IPS DF 6.9 (cell line): Measurements from ENCODE around the gene NANOS2.

Experiments
- DNase-seq: peaks from one replicate; pipeline ENCODE4 v3.0.0-alpha.2; 2013; ENCODE audit warnings: low read depth, low spot score
- H3K27ac ChIP-seq: one replicate; pipeline ENCODE4 v1.5.1; 2013; ENCODE audit warnings: low read length, control low read depth
- H3K27me3 ChIP-seq: 2 replicates; pipeline ENCODE4 v1.6.1; 2013; ENCODE audit warnings: mild to moderate bottlenecking, low read length; ENCODE audit not compliant: control insufficient read depth, insufficient read depth
- H3K36me3 ChIP-seq: 2 replicates; pipeline ENCODE4 v1.6.1; 2013; ENCODE audit warnings: low read length; ENCODE audit not compliant: control insufficient read depth, insufficient read depth
- H3K4me1 ChIP-seq: 2 replicates; pipeline ENCODE4 v1.6.1; 2013; ENCODE audit warnings: low read length; ENCODE audit not compliant: control insufficient read depth, insufficient read depth
- H3K4me3 ChIP-seq: 2 replicates; pipeline ENCODE4 v1.5.1; 2013; ENCODE audit warnings: mild to moderate bottlenecking, low read length
- H3K9me3 ChIP-seq: 2 replicates; pipeline ENCODE4 v1.6.1; 2013; ENCODE audit warnings: low read length, inconsistent platforms; ENCODE audit not compliant: control insufficient read depth, insufficient read depth
- WGBS: extraction: QIAGEN DNeasy Blood & Tissue Kit; methylation state at CpG from one replicate; pipeline ENCODE4 v1.1.7; 2013; ENCODE audit warnings: mixed read lengths, missing lambda C conversion rate; ENCODE audit not compliant: insufficient read length, insufficient coverage; 5-methylcytosine and 5-hydroxymethylcytosine counted together

The NANOS2 gene

DNA sequence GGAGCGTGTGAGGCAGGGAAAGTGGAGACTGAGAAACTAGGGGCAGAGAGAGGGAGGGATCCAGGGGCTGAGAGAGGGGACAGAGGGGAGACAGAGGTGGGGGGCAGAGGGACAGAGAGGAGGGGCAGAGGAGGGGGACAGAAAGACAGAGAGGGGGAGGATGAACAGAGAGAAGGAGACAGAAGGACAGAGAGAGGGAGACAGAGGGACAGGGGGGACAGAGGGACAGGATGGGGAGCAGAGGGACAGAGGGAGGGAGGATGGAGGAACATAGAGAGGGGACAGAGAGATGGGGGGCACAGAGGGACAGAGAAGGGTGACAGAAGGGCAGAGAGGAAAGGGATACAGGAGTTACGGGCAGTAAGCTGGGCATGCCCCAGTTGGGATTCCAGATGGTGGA lies 14.7 kb upstream of the NANOS2 start:
- Histone ChIP-seq H3K27me3 (no peaks in the 10 kb centered on the region), H3K36me3 (no peaks in the 10 kb centered on the region), H3K4me3 (no peak overlapping the region), H3K9me3 (no peaks in the 10 kb centered on the region), H3K4me1 (no peaks in the 10 kb centered on the region), H3K27ac (no peak overlapping the region)
- no CpG with 5 or more reads among the region's 2 CpGs for WGBS
- DNase-seq, result no peak

DNA sequence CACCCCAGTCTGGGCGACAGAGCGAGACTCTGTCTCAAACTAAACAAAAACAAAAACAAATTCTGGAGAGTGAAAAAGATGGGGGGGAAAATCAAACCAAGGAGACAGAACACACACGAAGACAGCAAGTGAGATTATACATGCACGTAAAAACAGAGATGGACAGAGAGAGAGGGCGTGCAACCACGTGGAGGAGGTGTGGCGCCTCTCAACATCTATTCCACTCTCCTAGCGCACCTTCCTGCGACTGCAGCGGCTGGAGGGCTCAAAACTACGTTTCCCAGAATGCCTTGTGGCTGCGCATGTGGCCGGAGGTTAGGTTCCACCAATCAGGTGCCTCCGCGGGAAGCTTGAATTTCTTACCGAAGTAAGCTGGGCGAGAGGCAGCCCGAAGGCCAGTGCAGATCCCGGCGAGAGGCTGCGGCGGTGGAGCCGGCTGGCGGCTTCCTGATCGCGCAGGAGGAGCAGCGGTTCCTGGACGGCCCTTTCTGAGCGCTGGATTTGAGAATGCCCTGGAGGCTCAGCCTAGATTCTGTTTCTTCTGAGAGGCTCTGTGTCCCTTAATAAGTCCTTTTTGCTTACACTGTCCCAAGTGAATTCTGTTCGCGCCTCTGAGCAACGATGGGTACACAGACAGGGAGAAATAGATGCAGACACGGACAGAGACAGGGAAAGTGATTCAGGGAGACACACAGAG lies 13.1 kb upstream of the NANOS2 start:
- no peak overlapping the region for H3K27ac ChIP-seq
- peak; percentile 93 for DNase-seq

DNA sequence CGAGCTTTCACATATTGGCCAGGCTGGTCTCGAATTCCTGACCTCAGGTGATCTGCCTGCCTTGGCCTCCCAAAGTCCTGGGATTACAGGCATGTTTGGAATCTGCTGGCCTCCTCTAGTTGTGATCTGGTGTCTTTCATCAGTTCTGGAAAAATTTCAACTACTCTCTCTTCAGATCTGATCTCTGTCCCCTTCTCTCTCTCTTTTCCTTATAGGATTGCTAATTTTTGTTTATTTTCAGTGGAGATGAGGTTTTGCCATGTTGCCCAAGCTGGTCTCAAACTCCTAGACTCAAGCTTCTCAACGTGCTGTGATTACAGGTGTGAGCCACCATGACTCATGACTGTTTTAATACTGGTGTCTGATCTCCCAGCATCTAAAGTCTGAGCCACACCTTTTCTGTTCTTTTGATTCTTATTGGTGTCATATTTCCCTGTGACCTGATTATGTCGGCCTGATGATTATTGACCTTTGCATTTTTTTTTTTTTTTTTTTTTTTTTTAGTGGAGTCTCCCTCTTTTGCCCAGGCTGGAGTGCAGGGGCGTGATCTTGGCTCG lies 10.4 kb upstream of the NANOS2 start:
- WGBS, result no CpG with 5 or more reads among the region's 6 CpGs

More for the DNA sequence above, 13.1 kb upstream of the NANOS2 start:
- H3K36me3 ChIP-seq, result no peaks in the 10 kb centered on the region
- whole genome bisulfite sequencing, result no CpG with 5 or more reads among the region's 33 CpGs
- H3K4me3 ChIP-seq, result peak overlapping the region; percentile 18; the same call in 1 of the 2 replicates
- H3K9me3 ChIP-seq, result no peaks in the 10 kb centered on the region
- H3K27me3 ChIP-seq, result no peaks in the 10 kb centered on the region
- no peaks in the 10 kb centered on the region for H3K4me1 ChIP-seq

DNA sequence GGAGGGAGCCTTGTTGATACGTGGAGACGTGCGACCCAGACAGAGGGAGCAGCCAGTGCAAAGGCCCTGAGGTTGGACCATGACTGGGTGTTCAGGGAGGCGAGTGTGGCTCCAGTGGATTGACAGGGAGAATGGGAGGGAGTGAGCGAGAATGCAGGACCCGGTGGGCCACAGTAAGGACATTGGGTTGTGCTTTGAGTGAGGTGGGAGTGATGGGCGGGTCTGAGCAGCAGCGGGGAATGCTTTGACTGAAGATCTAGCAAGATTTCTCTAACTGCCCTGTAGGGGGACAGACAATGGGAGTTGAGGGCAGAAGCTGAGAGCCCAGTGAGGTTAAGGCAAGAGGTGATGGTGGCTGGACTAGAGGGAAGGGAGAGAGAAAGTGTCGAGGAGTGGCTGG lies 7.7 kb upstream of the NANOS2 start:
- Histone ChIP-seq H3K4me1 (0 out of 2 replicates have a peak, but pooled peaks cover 1% of the 10 kb centered on the region), H3K27me3 (no peaks in the 10 kb centered on the region), H3K4me3 (no peak overlapping the region), H3K36me3 (no peaks in the 10 kb centered on the region), H3K9me3 (no peaks in the 10 kb centered on the region), H3K27ac (no peak overlapping the region)
- DNase-seq, result peak; percentile 64
- no CpG with 5 or more reads among the region's 9 CpGs for WGBS

More for the DNA sequence above, 10.4 kb upstream of the NANOS2 start:
- Histone ChIP-seq H3K4me1 (0 out of 2 replicates have a peak, but pooled peaks cover 1% of the 10 kb centered on the region), H3K27ac (no peak overlapping the region), H3K36me3 (no peaks in the 10 kb centered on the region), H3K9me3 (no peaks in the 10 kb centered on the region), H3K27me3 (no peaks in the 10 kb centered on the region), H3K4me3 (no peak overlapping the region)
- no peak for DNase-seq

DNA sequence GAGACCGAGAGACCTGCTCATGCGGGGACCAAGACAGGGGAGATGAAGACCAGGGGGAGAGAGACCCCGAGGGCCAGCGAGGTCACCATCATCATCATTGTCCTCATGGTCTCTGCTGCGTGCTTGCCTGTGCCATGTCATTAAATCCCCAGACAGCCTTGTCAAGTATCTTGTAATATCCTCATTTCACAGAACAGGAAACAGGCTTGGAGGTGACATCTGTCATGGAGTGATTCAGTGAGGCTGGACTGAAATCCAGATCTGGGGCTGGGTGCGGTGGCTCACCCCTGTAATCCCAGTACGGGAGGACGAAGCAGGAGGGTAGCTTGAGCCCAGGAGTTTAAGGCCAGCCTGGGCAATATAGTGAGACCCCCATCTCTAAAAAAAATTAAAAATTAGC lies 5.9 kb upstream of the NANOS2 start:
- no peak overlapping the region for H3K27ac ChIP-seq
- no peaks in the 10 kb centered on the region for H3K27me3 ChIP-seq
- no peak for DNase-seq
- H3K9me3 ChIP-seq, result no peaks in the 10 kb centered on the region
- no peaks in the 10 kb centered on the region for H3K36me3 ChIP-seq
- H3K4me1 ChIP-seq, result 0 out of 2 replicates have a peak, but pooled peaks cover 1% of the 10 kb centered on the region
- whole genome bisulfite sequencing, result no CpG with 5 or more reads among the region's 8 CpGs
- no peak overlapping the region for H3K4me3 ChIP-seq

DNA sequence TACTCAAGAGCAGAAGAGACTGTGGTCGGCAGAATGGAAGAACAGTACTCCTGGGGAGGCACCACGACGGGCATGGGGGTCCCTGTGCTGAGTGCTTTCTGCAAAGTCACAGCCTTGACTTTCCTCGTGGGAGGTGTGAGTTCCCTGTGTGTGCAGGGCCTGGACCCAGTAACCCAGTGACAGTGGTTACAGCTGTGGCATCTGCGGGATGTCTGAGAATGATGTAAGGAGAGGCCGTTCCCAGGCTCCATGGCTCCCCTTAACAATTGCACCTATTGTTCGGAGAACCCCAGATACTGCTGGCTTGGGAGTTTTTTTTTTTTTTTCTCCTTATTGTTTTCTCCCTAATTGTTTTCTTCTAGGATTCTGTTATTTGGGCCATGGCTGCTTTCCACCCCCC lies 5.1 kb upstream of the NANOS2 start:
- no peak overlapping the region for H3K27ac ChIP-seq
- H3K4me3 ChIP-seq, result no peak overlapping the region
- H3K36me3 ChIP-seq, result no peaks in the 10 kb centered on the region
- no peaks in the 10 kb centered on the region for H3K27me3 ChIP-seq
- no peak for DNase-seq
- no CpG with 5 or more reads among the region's 7 CpGs for WGBS
- H3K4me1 ChIP-seq, result 0 out of 2 replicates have a peak, but pooled peaks cover 1% of the 10 kb centered on the region
- H3K9me3 ChIP-seq, result no peaks in the 10 kb centered on the region

GRCh38 chr19:45918721-45919120 lies 4.1 kb upstream of the NANOS2 start:
- Histone ChIP-seq H3K9me3 (no peaks in the 10 kb centered on the region), H3K27ac (no peak overlapping the region), H3K4me1 (peaks cover 3% of the 10 kb centered on the region; the same call in 1 of the 2 replicates), H3K36me3 (no peaks in the 10 kb centered on the region), H3K27me3 (no peaks in the 10 kb centered on the region), H3K4me3 (no peak overlapping the region)
- no CpG with 5 or more reads among the region's 4 CpGs for WGBS
- no peak for DNase-seq

DNA sequence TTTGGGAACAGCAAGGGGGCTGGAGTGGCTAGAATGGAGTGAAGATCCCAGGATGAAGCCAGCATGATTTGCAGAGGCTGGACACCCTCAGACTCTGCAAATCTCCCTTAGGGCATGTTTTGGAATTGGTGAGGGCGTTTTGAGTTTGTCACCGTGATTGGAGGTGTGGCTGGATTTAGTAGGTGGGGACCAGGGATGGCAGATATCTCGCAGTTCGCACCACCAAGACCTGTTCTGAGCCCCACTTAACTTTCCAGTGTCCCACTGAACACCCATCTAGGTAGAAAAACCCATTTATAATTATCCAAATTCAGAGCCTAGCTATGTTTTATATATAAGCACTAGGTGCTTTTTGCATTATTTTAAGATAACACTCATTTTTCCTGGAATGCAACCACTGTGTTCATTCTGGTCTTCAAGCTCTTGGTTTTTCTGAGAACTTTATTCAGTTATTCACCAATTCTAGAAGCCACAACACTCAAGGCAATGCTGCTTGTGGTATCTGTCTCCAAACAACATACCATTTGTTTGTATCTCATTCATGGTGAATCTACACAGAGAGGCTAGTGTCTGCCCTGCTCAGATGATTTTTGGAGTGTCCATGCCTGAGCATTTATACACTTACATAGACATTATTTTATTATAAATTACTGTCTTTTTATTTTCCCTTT lies 3.0 kb upstream of the NANOS2 start:
- Histone ChIP-seq H3K27me3 (no peaks in the 10 kb centered on the region), H3K27ac (no peak overlapping the region), H3K4me1 (peaks cover 3% of the 10 kb centered on the region; the same call in 1 of the 2 replicates), H3K4me3 (no peak overlapping the region), H3K36me3 (no peaks in the 10 kb centered on the region), H3K9me3 (no peaks in the 10 kb centered on the region)
- no peak for DNase-seq
- WGBS, result no CpG with 5 or more reads among the region's 4 CpGs

DNA sequence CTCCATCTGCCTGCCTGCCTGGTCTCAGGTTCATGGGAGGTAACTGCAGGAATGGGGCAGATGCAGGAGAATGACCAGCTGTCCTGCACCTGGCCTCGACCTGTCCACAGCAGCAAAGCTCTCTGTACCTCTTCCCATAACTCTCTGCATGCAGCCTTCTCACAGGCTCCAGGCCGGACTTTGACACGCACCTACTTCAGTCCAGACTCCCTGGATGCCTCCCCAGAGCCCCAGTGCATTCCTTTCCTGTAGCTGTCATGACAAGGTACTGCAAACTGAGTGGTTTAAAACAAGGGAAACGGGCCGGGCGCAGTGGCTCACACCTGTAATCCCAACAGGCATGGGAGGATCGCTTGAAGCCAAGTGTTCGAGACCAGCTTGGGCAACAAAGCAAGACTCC lies 3.3 kb downstream of the NANOS2 start:
- Histone ChIP-seq H3K4me1 (peaks cover 2% of the 10 kb centered on the region; the same call in 1 of the 2 replicates), H3K9me3 (no peaks in the 10 kb centered on the region), H3K27me3 (no peaks in the 10 kb centered on the region), H3K27ac (no peak overlapping the region), H3K4me3 (no peak overlapping the region), H3K36me3 (no peaks in the 10 kb centered on the region)
- no peak for DNase-seq
- WGBS, result no CpG with 5 or more reads among the region's 8 CpGs

GRCh38 chr19:45908956-45909355 lies 5.6 kb downstream of the NANOS2 start:
- Histone ChIP-seq H3K4me3 (no peak overlapping the region), H3K4me1 (no peaks in the 10 kb centered on the region), H3K27me3 (no peaks in the 10 kb centered on the region), H3K9me3 (no peaks in the 10 kb centered on the region), H3K27ac (no peak overlapping the region), H3K36me3 (no peaks in the 10 kb centered on the region)
- WGBS, result no CpG with 5 or more reads among the region's 5 CpGs
- DNase-seq, result no peak
